IMR-90 (cell line): Measurements from ENCODE around the gene TMTC2. TPM values are rescaled to one million over a fixed set of nuclear protein-coding genes. Genes with fewer than 3 reads are reported as not detected.

Experiments used
- ATAC-seq: fragments of 200-7000 bp; cut with Tn5 transposase; 2 replicates; pipeline ENCODE4 v1.9.1; 2020; ENCODE audit warnings: low read depth, mild to moderate bottlenecking, moderate library complexity
- BruUV-seq: library from RNA; stranded (reverse); fragments of 400-500 nt; replicated peaks from 2 replicates; lab custom pipeline; 2021; lab: Mats Ljungman, UMichigan
- CTCF ChIA-PET: fragments of 300-600 bp; formaldehyde crosslinking; extraction: SDS; loops from one replicate; lab custom pipeline; 2021; ENCODE audit warnings: antibody characterized with exemption; lab: Yijun Ruan, JAX
- POLR2A ChIA-PET: fragments of 300-600 bp; sonication (Branson Sonifier 250); formaldehyde crosslinking; loops from one replicate; lab custom pipeline; 2022; ENCODE audit warnings: antibody characterized with exemption; ENCODE audit not compliant: unreplicated experiment; lab: Charles Lee
- DNase-seq: peaks from one replicate; pipeline ENCODE4 v3.0.0; 2013
- H2AFZ ChIP-seq: replicated peaks from 2 replicates; pipeline ENCODE3; 2013; ENCODE audit warnings: low read length, mild to moderate bottlenecking; ENCODE audit not compliant: poor library complexity
- H2AK5ac ChIP-seq: 2 replicates; pipeline ENCODE4 v1.6.1; 2013; ENCODE audit warnings: low read depth, low read length, inconsistent platforms
- H2AK9ac ChIP-seq: replicated peaks from 2 replicates; pipeline ENCODE3; 2013; ENCODE audit warnings: mild to moderate bottlenecking, low read depth, low read length, moderate library complexity; ENCODE audit not compliant: poor library complexity
- H2BK120ac ChIP-seq: 2 replicates; pipeline ENCODE4 v1.6.1; 2013; ENCODE audit warnings: low read depth, low read length, inconsistent platforms
- H2BK15ac ChIP-seq: 3 replicates; pipeline ENCODE4 v1.6.1; 2013; ENCODE audit warnings: low read depth, low read length, inconsistent platforms
- H2BK20ac ChIP-seq: 2 replicates; pipeline ENCODE4 v1.6.1; 2013; ENCODE audit warnings: low read depth, mild to moderate bottlenecking, inconsistent platforms, low read length, moderate library complexity
- H2BK5ac ChIP-seq: 2 replicates; pipeline ENCODE4 v1.6.1; 2013; ENCODE audit warnings: mild to moderate bottlenecking, low read depth, low read length, inconsistent platforms; ENCODE audit not compliant: poor library complexity, severe bottlenecking
- H3K14ac ChIP-seq: replicated peaks from 2 replicates; pipeline ENCODE4 v1.6.1; 2013; ENCODE audit warnings: low read depth, low read length, inconsistent platforms
- H3K18ac ChIP-seq: 2 replicates; pipeline ENCODE4 v1.6.1; 2013; ENCODE audit warnings: low read depth, low read length, control low read depth
- H3K23ac ChIP-seq: 2 replicates; pipeline ENCODE4 v1.6.1; 2013; ENCODE audit warnings: low read depth, low read length, inconsistent platforms
- H3K27ac ChIP-seq: 2 replicates; pipeline ENCODE4 v1.5.1; 2013; ENCODE audit warnings: mild to moderate bottlenecking, control low read depth, low read length; ENCODE audit not compliant: insufficient read depth
- H3K27me3 ChIP-seq: 2 replicates; pipeline ENCODE4 v1.6.1; 2013; ENCODE audit warnings: low read length; ENCODE audit not compliant: control insufficient read depth, insufficient read depth
- H3K36me3 ChIP-seq: 2 replicates; pipeline ENCODE4 v1.6.1; 2013; ENCODE audit warnings: low read length, mixed read lengths; ENCODE audit not compliant: control insufficient read depth, insufficient read depth
- H3K4ac ChIP-seq: 2 replicates; pipeline ENCODE4 v1.6.1; 2013; ENCODE audit warnings: low read depth, low read length, inconsistent platforms
- H3K4me1 ChIP-seq: 2 replicates; pipeline ENCODE4 v1.6.1; 2013; ENCODE audit warnings: low read length, mixed read lengths; ENCODE audit not compliant: control insufficient read depth, insufficient read depth
- H3K4me2 ChIP-seq: 2 replicates; pipeline ENCODE4 v1.6.1; 2013; ENCODE audit warnings: low read depth, mild to moderate bottlenecking, control low read depth, low read length, moderate library complexity
- H3K4me3 ChIP-seq: 2 replicates; pipeline ENCODE4 v1.5.1; 2013; ENCODE audit warnings: low read depth, mild to moderate bottlenecking, control low read depth, low read length, moderate library complexity; ENCODE audit not compliant: insufficient read depth
- H3K56ac ChIP-seq: 2 replicates; pipeline ENCODE4 v1.6.1; 2013; ENCODE audit warnings: low read length, inconsistent platforms; ENCODE audit not compliant: insufficient read depth; ENCODE audit errors: extremely low read depth
- H3K79me1 ChIP-seq, 2 experiments: 2 replicates each; pipeline ENCODE4 v1.6.1; 2013; ENCODE audit warnings: low read length in 2 of 2, inconsistent platforms in 1 of 2, low read depth in 1 of 2
- H3K9ac ChIP-seq: 2 replicates; pipeline ENCODE4 v1.6.1; 2013; ENCODE audit warnings: low read depth, low read length, control low read depth
- H3K9me1 ChIP-seq: 2 replicates; pipeline ENCODE4 v1.6.1; 2013; ENCODE audit warnings: low read length, inconsistent platforms; ENCODE audit not compliant: insufficient read depth
- H3K9me3 ChIP-seq: 2 replicates; pipeline ENCODE4 v1.6.1; 2013; ENCODE audit warnings: low read length; ENCODE audit not compliant: control insufficient read depth, insufficient read depth
- H4K20me1 ChIP-seq: 2 replicates; pipeline ENCODE4 v1.6.1; 2013; ENCODE audit warnings: low read length, inconsistent platforms; ENCODE audit not compliant: insufficient read depth
- H4K5ac ChIP-seq: 2 replicates; pipeline ENCODE4 v1.6.1; 2013; ENCODE audit warnings: mild to moderate bottlenecking, low read depth, low read length, control low read depth
- H4K8ac ChIP-seq, 2 experiments: 2 replicates each; pipeline ENCODE4 v1.6.1; 2013; ENCODE audit warnings: low read depth in 2 of 2, low read length in 2 of 2, control low read depth in 1 of 2, inconsistent platforms in 1 of 2
- H4K91ac ChIP-seq: 2 replicates; pipeline ENCODE4 v1.6.1; 2013; ENCODE audit warnings: low read depth, low read length, inconsistent platforms; ENCODE audit not compliant: insufficient read depth
- BHLHE40 ChIP-seq: fragments of 150-350 bp; IDR thresholded peaks from 2 replicates; pipeline ENCODE4 v1.6.1; 2016; ENCODE audit warnings: mild to moderate bottlenecking, low read depth, low read length
- CEBPB ChIP-seq: IDR thresholded peaks from 2 replicates; pipeline ENCODE4 v1.6.1; 2012; ENCODE audit warnings: low read depth, low read length, improper control_type of control experiment
- CHD1 ChIP-seq: IDR thresholded peaks from 2 replicates; pipeline ENCODE4 v1.6.1; 2012; ENCODE audit warnings: low read depth, low read length, improper control_type of control experiment
- CTCF ChIP-seq: conservative IDR thresholded peaks from 2 replicates; pipeline ENCODE4 v1.5.1; 2012; ENCODE audit warnings: mild to moderate bottlenecking, low read depth, low read length, improper control_type of control experiment
- ELK1 ChIP-seq: fragments of 150-350 bp; IDR thresholded peaks from 2 replicates; pipeline ENCODE4 v1.6.1; 2016; ENCODE audit warnings: low read depth, mild to moderate bottlenecking, low read length, moderate library complexity, borderline replicate concordance
- FOS ChIP-seq: fragments of 150-350 bp; IDR thresholded peaks from 2 replicates; pipeline ENCODE4 v1.6.1; 2016; ENCODE audit warnings: low read depth, low read length
- MAFK ChIP-seq: IDR thresholded peaks from 2 replicates; pipeline ENCODE4 v1.6.1; 2012; ENCODE audit warnings: low read depth, low read length, improper control_type of control experiment
- MAZ ChIP-seq: IDR thresholded peaks from 2 replicates; pipeline ENCODE4 v1.6.1; 2012; ENCODE audit warnings: low read depth, mild to moderate bottlenecking, low read length, improper control_type of control experiment, moderate library complexity, borderline replicate concordance
- MXI1 ChIP-seq: IDR thresholded peaks from 2 replicates; pipeline ENCODE4 v1.6.1; 2012; ENCODE audit warnings: low read depth, mild to moderate bottlenecking, low read length, moderate library complexity, borderline replicate concordance
- NFE2L2 ChIP-seq: fragments of 150-350 bp; IDR thresholded peaks from 2 replicates; pipeline ENCODE4 v1.6.1; 2016; ENCODE audit warnings: low read depth, mild to moderate bottlenecking, low read length
- POLR2A ChIP-seq: IDR thresholded peaks from 2 replicates; pipeline ENCODE4 v1.6.1; 2012; ENCODE audit warnings: mild to moderate bottlenecking, low read depth, low read length
- RAD21 ChIP-seq: IDR thresholded peaks from 2 replicates; pipeline ENCODE4 v1.6.1; 2012; ENCODE audit warnings: low read length, improper control_type of control experiment
- RFX5 ChIP-seq: IDR thresholded peaks from 2 replicates; pipeline ENCODE4 v1.8.0; 2012; ENCODE audit warnings: low read depth, mild to moderate bottlenecking, low read length, moderate library complexity
- SMC3 ChIP-seq: fragments of 150-350 bp; IDR thresholded peaks from 2 replicates; pipeline ENCODE4 v1.6.1; 2016; ENCODE audit warnings: low read depth, mild to moderate bottlenecking, antibody characterized with exemption, low read length, moderate library complexity
- USF2 ChIP-seq: fragments of 150-350 bp; IDR thresholded peaks from 2 replicates; pipeline ENCODE4 v1.6.1; 2017; ENCODE audit warnings: mild to moderate bottlenecking, antibody characterized with exemption, low read length, low read depth
- WGBS, 2 experiments: methylation state at CpG; one replicate each; pipeline versions ENCODE4 v1.1.5 to v1.1.7; 2013; ENCODE audit warnings: missing lambda C conversion rate in 2 of 2; ENCODE audit not compliant: insufficient read length in 1 of 2; ENCODE audit errors: extremely low coverage in 2 of 2; 5-methylcytosine and 5-hydroxymethylcytosine counted together
- dilution Hi-C: fragments of 300-500 bp; cut with HindIII; formaldehyde crosslinking; loops from one replicate; pipeline ENCODE4 v1.14.3; 2018; ENCODE audit warnings: low sequenced_read_pairs; ENCODE audit not compliant: unreplicated experiment
- in situ Hi-C: fragments of 300-500 bp; cut with MboI; formaldehyde crosslinking; loops from 3 replicates; pipeline ENCODE4 v1.14.3; 2019; ENCODE audit warnings: low sequenced_read_pairs, inconsistent platforms, mixed read lengths
- intact Hi-C: fragments of 100-400 bp; cut with micrococcal nuclease; formaldehyde crosslinking; loops from 2 replicates; pipeline ENCODE4 v1.10.0; 2022
- polyA plus RNA-seq, 3 experiments: library from polyadenylated mRNA; depleted of rRNA; stranded (reverse); fragments of >200 nt; gene quantifications; 2 replicates each; pipeline ENCODE4 v1.2.3, GENCODE V29; 2012; ENCODE audit warnings: low replicate concordance in 1 of 3
- total RNA-seq: library from RNA; depleted of rRNA; stranded (reverse); fragments of >200 nt; gene quantifications from 2 replicates; pipeline ENCODE4 v1.2.3, GENCODE V29; 2012

Gene TMTC2
- total and polyA plus RNA-seq, 2 of the 4 experiments (the other 2 are of a cell fraction): 0.56 to 1.4 TPM

GRCh38 chr12:82756303-82756702 lies 69.6 kb downstream of the TMTC2 start:
- no peak overlapping the region for H4K8ac ChIP-seq
- no peak overlapping the region for H3K14ac ChIP-seq
- no peaks in the 10 kb centered on the region for H3K79me1 ChIP-seq
- H3K23ac ChIP-seq: no peak overlapping the region
- no peak overlapping the region for H2AK5ac ChIP-seq
- no peak overlapping the region for H3K27ac ChIP-seq
- WGBS, 2 experiments: no CpG with 5 or more reads among the region's 2 CpGs
- no peaks in the 10 kb centered on the region for H4K20me1 ChIP-seq
- ChIA-PET POLR2A (no interaction called here), CTCF (no interaction called here)
- no peak overlapping the region for H2BK5ac ChIP-seq
- H4K91ac ChIP-seq: no peak overlapping the region
- no peaks in the 10 kb centered on the region for H3K9me3 ChIP-seq
- no peaks in the 10 kb centered on the region for H3K9me1 ChIP-seq
- ATAC-seq: no peak
- no peak for TF ChIP-seq MXI1
- TF ChIP-seq SMC3: no peak
- no peak for TF ChIP-seq NFE2L2
- no peak for TF ChIP-seq CHD1
- no peak for TF ChIP-seq RAD21
- TF ChIP-seq BHLHE40: no peak
- TF ChIP-seq MAFK: no peak
- no peak for TF ChIP-seq ELK1
- no peak for TF ChIP-seq RFX5
- no peak for TF ChIP-seq POLR2A
- no peak for TF ChIP-seq USF2
- no peak for TF ChIP-seq CEBPB
- no peak for TF ChIP-seq MAZ
- no peak for TF ChIP-seq CTCF
- TF ChIP-seq FOS: no peak
- H3K9ac ChIP-seq: no peak overlapping the region
- no peak overlapping the region for H3K4me2 ChIP-seq
- H2AFZ ChIP-seq: no peak overlapping the region
- no peak overlapping the region for H2BK20ac ChIP-seq
- H4K5ac ChIP-seq: no peak overlapping the region
- H3K4ac ChIP-seq: no peak overlapping the region
- H3K4me1 ChIP-seq: no peaks in the 10 kb centered on the region
- H3K56ac ChIP-seq: no peak overlapping the region
- no peak overlapping the region for H2AK9ac ChIP-seq
- intact Hi-C loops (no loop called here), dilution Hi-C loops (no loop called here), in situ Hi-C loops (no loop called here)
- no peak overlapping the region for H2BK120ac ChIP-seq
- H3K4me3 ChIP-seq: no peak overlapping the region
- DNase-seq: no peak
- H3K18ac ChIP-seq: no peak overlapping the region
- no peak overlapping the region for H2BK15ac ChIP-seq
- no TSS peak for BruUV-seq
- no peaks in the 10 kb centered on the region for H3K36me3 ChIP-seq
- no peaks in the 10 kb centered on the region for H3K27me3 ChIP-seq
